Measurements from ENCODE around the gene PSKH1.

Gene PSKH1

DNA sequence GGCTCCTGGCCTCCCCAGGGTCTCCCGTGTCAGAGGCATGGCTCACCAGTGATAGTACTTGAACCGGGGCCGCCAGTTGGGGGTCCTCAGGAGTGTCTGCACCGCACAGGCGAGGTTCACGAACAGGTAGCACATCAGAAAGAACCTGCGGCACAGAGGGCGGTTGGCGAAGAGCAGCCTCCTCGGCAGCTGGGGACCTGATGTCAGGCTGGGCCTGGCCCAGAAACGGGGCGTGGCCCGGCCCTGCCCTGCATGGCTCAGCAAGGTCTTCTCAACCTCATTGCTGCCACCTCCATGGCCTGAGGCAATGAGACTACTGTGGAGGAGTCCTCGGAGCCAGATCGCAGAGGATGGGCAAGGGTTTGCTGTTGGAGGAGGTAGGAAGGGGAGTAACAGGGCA lies 55.0 kb downstream of the PSKH1 start:
- TF ChIP-seq, protein P1, sequence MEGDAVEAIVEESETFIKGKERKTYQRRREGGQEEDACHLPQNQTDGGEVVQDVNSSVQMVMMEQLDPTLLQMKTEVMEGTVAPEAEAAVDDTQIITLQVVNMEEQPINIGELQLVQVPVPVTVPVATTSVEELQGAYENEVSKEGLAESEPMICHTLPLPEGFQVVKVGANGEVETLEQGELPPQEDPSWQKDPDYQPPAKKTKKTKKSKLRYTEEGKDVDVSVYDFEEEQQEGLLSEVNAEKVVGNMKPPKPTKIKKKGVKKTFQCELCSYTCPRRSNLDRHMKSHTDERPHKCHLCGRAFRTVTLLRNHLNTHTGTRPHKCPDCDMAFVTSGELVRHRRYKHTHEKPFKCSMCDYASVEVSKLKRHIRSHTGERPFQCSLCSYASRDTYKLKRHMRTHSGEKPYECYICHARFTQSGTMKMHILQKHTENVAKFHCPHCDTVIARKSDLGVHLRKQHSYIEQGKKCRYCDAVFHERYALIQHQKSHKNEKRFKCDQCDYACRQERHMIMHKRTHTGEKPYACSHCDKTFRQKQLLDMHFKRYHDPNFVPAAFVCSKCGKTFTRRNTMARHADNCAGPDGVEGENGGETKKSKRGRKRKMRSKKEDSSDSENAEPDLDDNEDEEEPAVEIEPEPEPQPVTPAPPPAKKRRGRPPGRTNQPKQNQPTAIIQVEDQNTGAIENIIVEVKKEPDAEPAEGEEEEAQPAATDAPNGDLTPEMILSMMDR (IDR thresholded peaks at IDR 0.05; ENCODE audit: low read depth, low read length) = no peak
- DNase-seq (ENCODE audit: extremely low read depth, low read depth) = no peak

DNA sequence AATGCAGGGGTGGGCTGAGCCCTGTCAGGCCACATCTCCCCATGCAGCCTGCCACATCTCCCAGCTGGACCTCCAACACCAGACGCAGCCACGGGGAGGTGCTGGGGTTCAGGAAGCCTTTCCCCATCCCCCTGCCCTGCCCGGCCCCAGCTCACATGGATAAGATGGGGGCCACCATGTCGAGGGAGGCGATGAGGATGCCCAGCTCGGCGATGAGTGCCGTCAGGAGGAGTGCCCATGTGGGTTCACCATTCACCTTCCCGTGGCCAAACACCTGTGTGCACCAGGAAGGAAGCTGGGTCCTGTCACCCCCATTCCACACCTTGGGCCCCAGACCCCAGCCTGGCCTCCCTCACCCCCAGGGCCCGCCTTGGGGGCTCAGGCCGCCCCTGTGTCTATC lies 56.6 kb downstream of the PSKH1 start:
- TF ChIP-seq, protein P1 (IDR thresholded peaks at IDR 0.05; ENCODE audit: low read depth, low read length) = no peak
- no peak for DNase-seq (ENCODE audit: extremely low read depth, low read depth)

DNA sequence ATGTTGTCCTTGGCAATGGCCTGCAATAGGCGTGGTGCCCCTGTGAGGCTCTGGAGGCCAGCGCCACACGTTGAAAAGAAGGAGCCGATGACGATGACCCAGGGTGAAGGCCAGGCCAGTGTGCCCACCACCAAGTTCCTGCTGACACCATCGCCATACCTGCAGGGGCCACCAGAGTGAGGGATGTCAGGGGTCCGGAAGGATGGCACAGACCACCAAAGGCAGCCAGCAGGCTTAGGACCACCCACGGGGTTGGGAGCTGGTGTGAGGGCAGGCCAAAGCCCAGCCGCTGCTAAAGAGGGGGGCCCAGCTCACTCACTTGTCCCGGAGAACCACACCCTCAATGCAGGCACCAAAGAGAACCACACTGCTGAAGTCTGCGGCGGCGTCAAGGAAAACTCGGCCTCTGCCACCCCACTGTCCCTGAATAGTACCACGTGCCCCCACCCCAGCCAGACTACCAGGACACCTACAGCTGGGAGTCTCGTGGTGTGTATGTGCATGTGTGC lies 57.3 kb downstream of the PSKH1 start:
- TF ChIP-seq, protein P1 (IDR thresholded peaks at IDR 0.05; ENCODE audit: low read depth, low read length) = no peak
- DNase-seq (ENCODE audit: extremely low read depth, low read depth) = no peak

DNA sequence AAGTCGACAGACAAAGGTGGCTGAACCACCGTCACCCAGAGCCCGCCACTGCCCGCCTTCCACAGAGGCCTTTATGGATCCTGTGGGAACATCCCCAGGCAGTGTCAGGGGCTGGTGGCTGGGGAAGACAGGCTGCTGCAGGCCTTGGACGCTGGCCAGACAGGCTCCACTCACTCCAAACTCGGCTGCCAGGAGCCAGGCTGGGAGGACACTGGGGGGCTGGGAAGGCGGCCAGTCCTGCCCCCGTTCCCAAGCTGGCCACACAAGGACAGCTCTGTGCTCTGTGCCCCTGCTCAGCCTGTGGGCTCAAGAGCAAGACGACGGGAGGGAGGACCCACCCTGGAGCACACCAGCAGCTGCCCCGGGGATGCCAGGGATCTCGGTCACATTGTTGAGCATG lies 58.4 kb downstream of the PSKH1 start:
- DNase-seq (ENCODE audit: extremely low read depth, low read depth) = no peak
- TF ChIP-seq, protein P1 (IDR thresholded peaks at IDR 0.05; ENCODE audit: low read depth, low read length) = no peak

DNA sequence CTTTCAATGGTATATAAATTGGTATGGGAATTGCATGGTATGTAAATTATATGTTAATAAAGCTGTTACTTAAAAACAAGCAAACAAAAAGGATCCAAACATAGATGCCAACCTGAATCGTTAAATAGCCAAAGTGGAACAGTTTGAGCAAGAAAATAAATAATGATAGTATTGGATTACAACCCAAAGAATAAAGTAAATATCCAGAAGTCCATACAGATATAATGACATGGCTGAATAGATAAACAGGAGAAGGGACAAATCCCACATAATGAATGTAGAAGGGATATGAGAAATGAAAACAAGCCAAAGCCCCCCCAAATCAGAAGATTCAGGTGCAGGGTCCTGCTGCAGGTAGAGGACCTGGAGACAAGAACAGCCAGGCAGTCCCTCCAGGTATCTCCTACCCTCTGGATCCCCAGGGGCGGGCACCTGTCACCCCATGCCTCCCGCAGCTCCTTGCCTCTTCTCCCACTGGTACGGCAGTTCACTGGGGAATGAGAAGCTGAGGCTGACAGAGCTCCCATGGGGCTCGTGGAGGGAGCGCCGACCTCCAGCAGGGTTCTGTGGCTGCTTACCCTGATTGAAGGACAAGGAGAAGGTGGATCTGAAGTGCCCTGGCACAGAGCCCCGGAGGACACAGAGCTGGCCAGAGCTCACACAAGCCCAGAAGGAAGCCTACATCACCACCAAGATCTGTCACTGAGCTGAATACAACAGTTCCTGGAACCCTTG lies 60.8 kb downstream of the PSKH1 start:
- TF ChIP-seq, protein P1 (IDR thresholded peaks at IDR 0.05; ENCODE audit: low read depth, low read length) = no peak
- DNase-seq (ENCODE audit: extremely low read depth, low read depth) = no peak

DNA sequence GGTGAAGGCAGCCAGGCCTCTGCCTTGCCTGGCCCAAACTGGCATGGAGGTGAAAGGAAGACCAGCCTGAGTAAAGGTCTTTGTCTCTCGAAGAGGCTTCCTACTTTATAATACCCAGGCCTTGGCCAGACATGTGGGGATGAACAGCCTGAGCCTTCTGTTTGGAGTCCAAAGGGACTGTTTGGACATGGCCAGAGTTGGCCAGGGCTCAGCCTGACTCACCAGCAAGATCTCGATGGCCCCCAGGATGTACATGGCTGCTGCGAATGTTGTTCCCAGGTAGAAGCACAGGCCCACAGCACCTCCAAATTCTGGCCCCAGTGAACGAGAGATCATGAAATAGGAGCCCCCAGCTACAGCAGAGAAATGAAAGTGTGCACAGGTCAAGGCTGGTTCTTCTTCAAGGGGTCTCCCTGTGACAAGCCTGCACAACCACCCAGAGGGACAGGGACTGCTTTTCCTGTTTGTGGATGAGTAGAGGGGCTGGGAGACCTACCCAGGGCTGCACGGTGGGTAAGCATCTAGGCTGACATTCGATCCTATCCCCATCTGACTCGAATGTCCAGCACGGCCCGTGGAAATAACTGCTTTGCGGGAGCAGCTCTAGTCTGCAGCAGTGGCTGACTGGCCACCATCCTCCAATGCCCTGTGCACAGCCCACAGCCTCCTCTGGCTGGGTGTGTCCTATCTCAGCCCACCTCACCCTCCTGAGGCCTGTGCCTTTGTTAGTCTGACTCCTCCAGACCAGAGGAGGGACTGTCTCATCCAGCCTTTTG lies 61.6 kb downstream of the PSKH1 start:
- no peak for DNase-seq (ENCODE audit: extremely low read depth, low read depth)
- TF ChIP-seq, protein P1 (IDR thresholded peaks at IDR 0.05; ENCODE audit: low read depth, low read length) = no peak

DNA sequence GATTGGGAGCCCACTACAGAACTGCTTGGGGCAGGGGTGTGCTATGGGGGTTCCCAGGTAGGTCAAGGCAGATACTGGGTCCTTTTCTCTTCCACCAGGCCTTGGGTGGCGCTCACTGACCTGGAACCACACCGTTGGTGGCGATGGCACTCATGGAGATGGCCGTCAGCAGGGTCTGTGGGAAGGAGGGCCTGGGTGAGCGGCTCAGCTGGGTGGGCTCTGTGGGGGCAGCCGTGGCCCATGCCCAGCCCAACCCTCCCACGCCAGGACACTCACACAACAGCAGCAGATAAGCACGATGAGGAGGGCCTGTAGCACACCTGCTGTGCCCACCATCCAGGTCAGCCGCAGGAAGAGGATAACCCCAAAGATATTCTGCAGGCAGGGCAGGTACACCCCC lies 64.6 kb downstream of the PSKH1 start:
- TF ChIP-seq, protein P1 (IDR thresholded peaks at IDR 0.05; ENCODE audit: low read depth, low read length) = no peak
- DNase-seq (ENCODE audit: extremely low read depth, low read depth) = no peak

Data from AG09319 (cell line).